NCI-H1436 (cell line): ENCODE data around the gene LCA5.
"Not testable (repeated sequence)": the region's sequence is repeated elsewhere in the genome, so short reads cannot be mapped to it uniquely, and the experiment has no call there.

ENCODE experiments used
- DNase-seq: peaks from one replicate; lab custom pipeline; 2025; lab: John Stamatoyannopoulos, UW

LCA5 gene

DNA sequence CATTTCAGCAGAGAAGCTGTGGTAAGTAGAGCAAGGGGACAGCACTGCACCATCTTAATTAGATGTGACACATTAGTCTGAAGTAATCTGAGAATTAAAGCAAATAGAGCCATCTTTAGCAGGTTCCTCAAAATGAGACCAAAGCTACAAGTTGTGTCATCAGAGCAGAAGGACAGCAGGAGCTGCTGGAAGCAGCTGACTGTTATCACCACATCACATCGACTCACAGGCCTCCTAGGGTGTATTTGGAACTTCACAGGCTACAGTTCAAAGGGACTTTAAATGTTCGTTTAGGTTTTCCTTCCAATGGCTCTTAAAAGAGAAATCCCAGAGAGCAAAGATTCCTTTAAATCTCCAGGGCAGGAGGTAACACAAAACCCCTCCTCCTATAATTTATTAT is 69.5 kb downstream of the LCA5 start:
- DNase-seq: no peak

DNA sequence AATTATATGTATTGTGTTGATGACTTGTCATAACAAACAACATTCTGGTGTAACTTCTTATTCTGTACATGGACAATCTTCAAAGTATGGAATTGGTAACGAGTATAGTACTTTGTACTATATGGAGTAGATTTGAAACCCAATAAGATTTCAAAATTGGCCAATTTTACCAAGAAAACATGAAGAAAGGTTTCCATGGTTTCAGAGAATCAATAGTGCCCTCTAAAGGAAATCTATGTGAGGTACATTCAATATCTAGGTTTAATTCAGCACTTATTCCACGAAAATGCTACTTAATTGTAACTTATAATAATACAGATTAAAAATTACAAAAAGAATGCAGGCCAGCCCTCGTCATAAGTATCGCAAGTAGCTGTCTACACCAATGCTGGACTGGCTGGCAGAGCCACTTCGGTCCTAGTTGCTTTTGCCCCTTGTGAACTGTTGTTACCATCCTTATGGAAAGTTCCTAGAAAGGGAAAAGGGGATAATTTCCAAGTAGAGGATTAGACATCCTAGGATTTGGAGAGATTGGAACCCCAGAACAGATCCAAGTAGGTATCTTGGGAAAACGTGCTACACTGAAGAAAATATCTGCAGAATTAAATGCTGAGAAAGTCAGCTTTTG is 70.9 kb downstream of the LCA5 start:
- peak; percentile 18 for DNase-seq

DNA sequence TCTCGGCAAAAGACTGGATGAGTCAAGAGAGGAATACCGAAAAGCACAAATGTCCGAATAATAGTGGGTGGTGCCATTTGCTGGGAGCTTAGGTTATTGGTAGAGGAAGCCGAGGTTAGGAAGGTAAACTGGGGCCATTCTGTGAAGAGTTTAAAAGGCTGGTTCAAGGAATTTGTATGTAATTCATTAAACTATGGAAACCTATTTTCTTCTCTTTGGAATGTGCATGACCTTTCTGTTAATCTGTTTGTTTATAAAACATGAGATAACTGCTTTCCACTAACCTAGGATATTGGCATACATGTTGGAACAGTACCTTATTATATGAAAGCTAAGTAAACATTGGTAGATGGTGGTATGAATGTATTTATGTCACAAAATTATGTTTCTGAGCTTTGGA is 71.8 kb downstream of the LCA5 start:
- no peak for DNase-seq

DNA sequence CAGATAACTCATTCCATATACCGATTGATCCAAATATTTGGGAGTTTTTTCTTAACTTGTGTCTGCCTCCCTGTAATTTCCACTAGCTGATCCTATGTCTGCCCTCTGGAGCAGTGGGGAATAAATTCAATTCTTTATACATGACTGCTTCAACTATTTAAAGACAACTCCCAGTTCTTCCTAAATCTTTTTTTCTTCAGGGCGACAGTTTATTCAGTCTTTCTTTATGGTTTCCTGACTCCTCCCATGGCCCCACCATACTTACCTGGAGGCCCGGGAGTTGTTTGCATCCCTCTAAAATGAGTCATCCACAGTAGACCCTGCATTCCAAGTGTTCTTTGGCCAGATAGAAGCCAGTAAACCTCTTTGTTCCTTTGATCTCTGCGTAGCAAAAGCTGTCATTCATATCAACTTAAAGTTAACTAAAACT is 73.6 kb downstream of the LCA5 start:
- DNase-seq: no peak

DNA sequence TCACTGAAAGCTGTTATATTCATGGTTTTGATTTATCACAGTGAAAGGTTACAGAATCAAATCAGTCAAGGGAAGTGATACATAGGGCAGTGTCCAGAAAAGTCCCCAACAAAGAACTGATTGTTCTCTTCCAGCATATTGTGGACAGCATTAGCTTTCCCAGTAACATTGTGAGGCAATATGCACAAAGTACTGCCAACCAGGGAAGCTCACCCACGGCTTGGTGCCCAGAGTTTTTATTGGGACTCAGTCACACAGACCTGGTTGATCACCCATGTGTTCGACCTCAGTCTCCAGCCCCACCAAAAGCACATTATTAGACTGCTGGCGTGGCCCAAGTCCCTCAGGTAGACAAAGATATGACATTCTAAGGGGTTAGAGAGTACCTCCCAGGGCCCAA is 76.0 kb downstream of the LCA5 start:
- no peak for DNase-seq

DNA sequence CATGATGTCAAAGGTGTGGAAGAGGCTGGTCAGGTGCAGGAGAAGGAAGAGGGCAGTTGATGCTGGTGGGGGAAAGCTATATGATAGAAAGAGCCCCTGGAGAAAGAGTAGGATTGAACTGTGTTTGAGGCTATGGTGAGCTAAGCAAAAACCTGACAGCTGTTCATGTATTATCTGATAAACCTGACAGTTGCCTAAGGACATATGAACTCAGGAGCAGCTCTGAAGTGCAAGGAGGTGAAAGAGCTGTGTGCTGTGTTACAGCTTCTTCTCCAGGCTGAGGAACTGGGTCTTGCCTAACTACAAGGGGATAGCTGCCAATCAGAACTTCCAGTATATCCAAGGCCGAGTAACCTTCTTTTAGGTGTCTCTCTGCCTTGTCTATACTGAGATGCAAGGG is 81.8 kb downstream of the LCA5 start:
- no peak for DNase-seq

DNA sequence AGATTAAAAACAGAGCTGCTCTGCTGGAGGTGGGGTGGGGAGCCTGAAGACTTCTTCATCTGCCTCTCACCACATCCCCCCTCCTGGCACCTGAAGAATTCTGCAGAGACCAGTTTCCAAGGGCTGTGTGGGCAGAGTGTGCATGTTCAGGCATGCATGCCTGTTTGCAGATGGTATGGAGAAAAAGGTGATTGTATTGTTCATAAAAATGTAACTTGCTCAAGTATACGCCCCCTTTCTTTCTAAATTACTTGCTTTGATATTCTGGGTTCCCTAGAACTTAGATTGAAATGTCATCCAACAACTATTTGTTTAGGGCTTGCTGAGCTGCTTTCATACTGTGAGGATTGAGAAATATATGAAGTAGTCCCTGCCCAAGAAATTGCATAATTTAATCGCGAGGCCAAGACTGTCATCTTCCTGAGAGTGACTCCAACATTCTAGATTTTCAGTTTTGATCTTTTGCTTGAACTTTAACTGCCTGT is 83.6 kb downstream of the LCA5 start:
- DNase-seq: no peak

DNA sequence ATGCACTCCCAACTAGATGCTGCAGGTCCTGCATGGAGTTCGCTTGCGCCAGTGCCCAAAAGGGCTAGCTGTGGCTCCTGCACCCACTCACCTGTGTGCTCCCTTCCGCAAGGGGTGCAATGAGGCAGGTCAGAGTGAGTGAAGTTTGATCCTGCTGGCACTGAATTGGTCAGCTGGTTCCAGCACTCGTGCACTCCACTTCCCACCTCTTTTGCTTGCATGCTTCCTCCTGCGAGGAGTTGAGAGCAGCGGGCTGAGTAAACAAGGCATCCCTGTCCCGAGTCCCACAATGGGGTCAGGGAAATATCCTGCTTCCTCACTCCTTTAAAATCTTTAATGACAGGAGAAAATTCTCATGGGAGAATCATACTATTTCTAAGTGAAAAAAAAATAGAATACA is 86.2 kb downstream of the LCA5 start:
- no peak for DNase-seq

DNA sequence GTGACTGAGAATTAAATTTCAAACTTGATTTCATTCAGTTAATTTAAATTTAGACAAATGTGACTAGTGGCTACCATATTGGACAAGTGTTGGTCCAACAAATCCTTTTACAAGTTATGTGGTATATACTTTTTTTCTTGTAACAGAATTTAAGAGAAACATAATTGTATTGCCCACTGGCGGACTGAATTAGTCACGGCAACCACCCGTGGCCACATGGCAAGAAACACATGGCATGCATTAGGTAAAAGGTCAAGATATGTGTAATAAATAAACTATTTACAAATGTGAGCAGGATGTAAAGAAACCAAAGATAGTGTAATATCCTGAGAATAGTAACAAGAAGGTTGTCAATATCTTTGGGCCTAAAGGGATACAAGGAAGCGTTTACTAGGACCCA is 91.2 kb downstream of the LCA5 start:
- DNase-seq: no peak

DNA sequence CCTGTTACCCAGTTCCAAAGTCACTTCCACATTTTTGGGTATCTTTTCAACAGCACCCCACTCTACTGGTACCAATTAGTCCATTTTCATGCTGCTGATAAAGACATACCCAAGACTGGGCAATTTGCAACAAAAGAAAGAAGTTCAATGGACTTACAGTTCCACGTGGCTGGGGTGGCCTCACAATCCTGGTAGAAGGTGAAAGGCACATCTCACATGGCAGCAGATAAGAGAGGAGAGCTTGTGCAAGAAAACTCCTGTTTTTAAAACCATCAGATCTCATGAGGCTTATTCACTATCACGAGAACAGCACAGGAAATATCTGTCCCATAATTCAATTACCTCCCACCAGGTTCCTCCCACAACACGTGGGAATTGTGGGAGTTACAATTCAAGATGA is 93.4 kb downstream of the LCA5 start:
- DNase-seq: not testable (repeated sequence)

DNA sequence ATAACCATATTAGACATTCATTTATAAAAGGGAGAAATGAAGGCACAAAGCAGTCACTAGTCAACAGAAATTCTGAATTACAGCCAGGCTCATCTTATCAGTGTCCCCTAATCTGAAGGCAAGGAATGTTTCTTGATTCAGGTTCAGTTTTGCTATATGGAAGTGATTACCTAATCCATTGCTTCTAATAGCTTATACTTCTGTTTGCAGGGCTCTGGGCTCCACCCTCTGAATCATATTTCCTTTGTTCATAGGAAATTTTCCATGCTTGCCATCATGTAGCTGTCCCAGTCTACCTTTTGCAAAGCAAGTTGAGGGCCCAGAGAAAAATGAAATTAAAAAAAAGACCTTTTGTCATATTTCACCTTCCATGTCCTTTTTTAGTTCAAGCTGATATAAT is 96.0 kb downstream of the LCA5 start:
- DNase-seq: no peak

DNA sequence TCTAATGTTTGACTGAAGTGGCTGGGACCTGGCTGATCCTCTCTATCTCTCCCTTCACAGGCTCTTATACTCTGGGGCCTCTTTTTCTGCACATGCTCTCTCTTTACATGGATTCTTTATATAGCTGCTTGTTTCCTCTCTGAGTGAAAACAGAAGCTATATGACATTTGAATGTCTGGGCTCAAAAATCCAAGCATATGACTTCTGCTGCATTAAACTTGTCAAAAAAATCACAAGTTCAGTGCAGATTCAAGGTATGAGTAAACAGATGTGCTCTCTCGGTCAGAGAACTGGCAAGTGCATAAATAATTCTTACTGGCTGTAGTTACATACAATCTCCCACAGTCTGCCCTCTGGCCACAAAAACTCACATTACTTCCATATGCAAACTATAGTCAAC is 96.6 kb downstream of the LCA5 start:
- no peak for DNase-seq

DNA sequence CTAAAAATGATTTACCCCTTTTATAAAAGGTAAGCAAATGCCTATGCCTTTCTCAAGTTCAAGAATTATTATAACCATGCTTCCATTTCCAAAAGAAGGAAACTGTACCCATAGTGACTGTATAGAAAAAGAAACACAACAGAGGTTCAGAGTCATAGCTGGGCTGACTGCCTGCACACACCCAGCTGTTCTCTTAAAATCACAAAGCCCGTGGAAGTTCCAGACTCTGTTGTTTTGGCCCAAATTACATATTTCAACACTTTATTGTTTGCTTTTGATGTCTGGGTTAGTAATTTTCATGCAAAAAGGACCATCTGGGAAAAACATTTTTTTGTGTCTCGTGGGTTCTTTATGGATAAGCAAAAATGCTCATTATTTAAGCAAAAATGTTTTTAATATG is 99.2 kb downstream of the LCA5 start:
- DNase-seq: no peak

DNA sequence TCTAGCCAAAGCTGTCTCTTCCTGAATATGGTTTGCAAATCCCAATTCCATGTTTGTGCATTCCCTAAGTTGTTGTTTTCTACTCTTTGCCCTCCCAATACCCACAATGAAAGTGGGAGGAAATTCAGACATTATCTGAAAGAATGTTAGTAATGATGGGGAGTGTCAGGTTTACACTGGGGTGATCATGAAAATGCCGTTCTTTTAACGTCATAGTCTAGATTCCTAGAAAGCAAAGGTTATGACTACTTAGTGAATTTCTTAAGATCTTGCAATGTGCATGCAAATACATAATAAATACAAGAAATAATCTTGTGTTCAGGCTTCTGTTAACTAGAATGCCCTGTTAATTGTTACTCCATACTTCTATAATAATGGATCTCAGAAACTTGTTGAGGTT is 101.0 kb downstream of the LCA5 start:
- no peak for DNase-seq

DNA sequence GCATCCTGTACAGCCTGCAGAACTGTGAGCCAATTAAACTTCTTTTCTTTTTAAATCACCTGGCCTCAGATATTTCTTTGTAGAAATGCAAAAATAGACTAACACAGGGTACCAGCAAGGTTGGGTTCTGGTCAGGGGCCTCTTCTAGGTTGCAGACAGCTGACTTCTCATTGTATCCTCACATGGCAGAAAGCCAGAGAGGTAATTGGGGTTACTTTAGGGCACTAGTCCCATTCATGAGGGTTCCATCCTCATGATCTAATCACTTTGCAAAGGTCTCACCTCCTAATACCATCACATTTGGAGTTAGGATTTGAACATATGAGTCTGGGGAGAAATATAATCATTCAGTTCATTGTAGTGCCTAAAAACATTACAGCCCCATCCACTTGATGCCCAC is 101.5 kb downstream of the LCA5 start:
- no peak for DNase-seq
